HepG2 (cell line): ENCODE data around the gene STK10. TPM values are rescaled to one million over a fixed set of nuclear protein-coding genes. Genes with fewer than 3 reads are reported as not detected.

Experiments used
- ATAC-seq: fragments of 200-7000 bp; cut with Tn5 transposase; 3 replicates; pipeline ENCODE4 v1.9.1; 2020; ENCODE audit warnings: mild to moderate bottlenecking, moderate library complexity
- BruUV-seq: library from RNA; stranded (reverse); fragments of 400-500 nt; replicated peaks from 2 replicates; lab custom pipeline; 2021; lab: Mats Ljungman, UMichigan
- CTCF ChIA-PET: fragments of 300-600 bp; formaldehyde crosslinking; extraction: SDS; loops from one replicate; lab custom pipeline; 2021; ENCODE audit warnings: low total read pairs, inconsistent platforms, low intra/inter-chr PET ratio; lab: Yijun Ruan, JAX
- POLR2A ChIA-PET: fragments of 350-600 bp; sonication (Branson Sonifier 250); formaldehyde crosslinking; loops from one replicate; lab custom pipeline; 2020; ENCODE audit warnings: antibody characterized with exemption, inconsistent platforms; lab: Yijun Ruan, JAX
- DNase-seq: peaks from one replicate; pipeline ENCODE4 v3.0.0-alpha.2; 2015; ENCODE audit warnings: low spot score
- FAIRE-seq: peaks from 3 replicates; lab custom pipeline; 2011; peaks lifted over from hg19 to GRCh38; lab: Jason Lieb, UNC
- H2AFZ ChIP-seq: one replicate; pipeline ENCODE4 v1.6.1; 2011; ENCODE audit warnings: low read length, inconsistent platforms
- H3K27ac ChIP-seq: fragments of 300-600 bp; 3 replicates; pipeline ENCODE4 v1.8.0; 2011; ENCODE audit warnings: mixed run types, mild to moderate bottlenecking, mixed read lengths, low read length, inconsistent platforms; ENCODE audit not compliant: insufficient read depth; ENCODE audit errors: extremely low read length
- H3K27me3 ChIP-seq, 2 experiments: fragments of 200-600 bp in 1 of 2; 2 replicates in 1 of 2; 3 replicates in 1 of 2; pipeline versions ENCODE4 v1.6.0 to v1.8.0; 2011; ENCODE audit warnings: low read length in 2 of 2, mild to moderate bottlenecking in 2 of 2, moderate library complexity in 2 of 2, inconsistent platforms in 1 of 2; ENCODE audit not compliant: insufficient read depth in 2 of 2, control insufficient read depth in 1 of 2
- H3K36me3 ChIP-seq, 2 experiments: fragments of 200-600 bp in 1 of 2; replicated peaks in 1 of 2; 2 replicates in 1 of 2; 3 replicates in 1 of 2; pipeline versions ENCODE4 v1.5.1 to v1.8.0; 2011; ENCODE audit warnings: low read length in 2 of 2, inconsistent platforms in 1 of 2; ENCODE audit not compliant: insufficient read depth in 2 of 2, control insufficient read depth in 1 of 2
- H3K4me1 ChIP-seq: 2 replicates; pipeline ENCODE4 v1.5.1; 2012; ENCODE audit warnings: low read length, inconsistent platforms; ENCODE audit not compliant: insufficient read depth
- H3K4me2 ChIP-seq: 2 replicates; pipeline ENCODE4 v1.6.0; 2011; ENCODE audit warnings: low read depth, low read length, inconsistent platforms
- H3K4me3 ChIP-seq, 3 experiments: fragments of 200-600 bp in 1 of 3; sonication (generic), shearing (Covaris generic) in 1 of 3; replicated peaks in 1 of 3; 2 replicates each; pipeline ENCODE4 v1.5.1; 2011 to 2016; ENCODE audit warnings: low read length in 3 of 3, inconsistent platforms in 2 of 3, low read depth in 2 of 3, mild to moderate bottlenecking in 2 of 3, control low read depth in 1 of 3, mixed read lengths in 1 of 3; ENCODE audit not compliant: insufficient read depth in 1 of 3
- H3K79me2 ChIP-seq: one replicate; pipeline ENCODE4 v1.6.1; 2011; ENCODE audit warnings: low read length, inconsistent platforms; ENCODE audit not compliant: insufficient read depth
- H3K9ac ChIP-seq: 2 replicates; pipeline ENCODE4 v1.6.0; 2011; ENCODE audit warnings: mild to moderate bottlenecking, low read depth, low read length, inconsistent platforms; ENCODE audit not compliant: insufficient read depth
- H3K9me3 ChIP-seq: 2 replicates; pipeline ENCODE4 v1.5.1; 2012; ENCODE audit warnings: mild to moderate bottlenecking, low read length
- H4K20me1 ChIP-seq: 2 replicates; pipeline ENCODE4 v1.6.0; 2011; ENCODE audit warnings: inconsistent platforms, mild to moderate bottlenecking, low read length, moderate library complexity; ENCODE audit not compliant: insufficient read depth
- ATF5 ChIP-seq: sonication (generic); formaldehyde crosslinking; IDR thresholded peaks from 2 replicates; pipeline ENCODE4 v1.4.0; 2020; ENCODE audit warnings: mild to moderate bottlenecking, low read depth, missing genetic modification reagents
- HDAC6 ChIP-seq: fragments of 200-600 bp; sonication (generic); IDR thresholded peaks from 2 replicates; pipeline ENCODE4 v1.7.0; 2017; ENCODE audit warnings: mild to moderate bottlenecking, antibody characterized with exemption, low read length, low read depth
- MAFG ChIP-seq: sonication (generic); formaldehyde crosslinking; IDR thresholded peaks from 2 replicates; pipeline ENCODE4 v1.5.1; 2020; ENCODE audit warnings: mild to moderate bottlenecking, missing genetic modification reagents
- ZBTB21 ChIP-seq: sonication (generic); formaldehyde crosslinking; IDR thresholded peaks from 2 replicates; pipeline ENCODE4 v1.4.0; 2020; ENCODE audit warnings: missing genetic modification reagents
- ZFP36L2 ChIP-seq: sonication (generic); formaldehyde crosslinking; IDR thresholded peaks from 2 replicates; pipeline ENCODE4 v1.4.0; 2020; ENCODE audit warnings: missing genetic modification reagents
- ZNF773 ChIP-seq: sonication (generic); formaldehyde crosslinking; IDR thresholded peaks from 2 replicates; pipeline ENCODE4 v1.4.0; 2020; ENCODE audit warnings: missing genetic modification reagents, borderline replicate concordance
- ZSCAN29 ChIP-seq: sonication (generic); formaldehyde crosslinking; conservative IDR thresholded peaks from 2 replicates; pipeline ENCODE4 v1.4.0; 2020; ENCODE audit warnings: mild to moderate bottlenecking, missing genetic modification reagents
- WGBS: methylation state at CpG from one replicate; pipeline ENCODE4 v1.1.6; 2017; ENCODE audit warnings: low lambda C conversion rate; 5-methylcytosine and 5-hydroxymethylcytosine counted together
- in situ Hi-C: cut with HindIII; loops from 2 replicates; pipeline ENCODE4 v1.10.0; 2017; ENCODE audit warnings: low pct_unique_long_range_greater_than_20kb; ENCODE audit not compliant: extremely low pct_ligation_motif_present
- intact Hi-C: fragments of 100-400 bp; cut with micrococcal nuclease; formaldehyde crosslinking; loops from one replicate; pipeline ENCODE4 v1.10.0; 2022; ENCODE audit not compliant: unreplicated experiment
- polyA plus RNA-seq, 8 experiments: library from polyadenylated mRNA; depleted of rRNA in 3 of 8; stranded (reverse) in 7 of 8; unstranded in 1 of 8; fragments of >200 nt; fragmentation: Illumina TruSeq in 4 of 8; extraction: Trizol in 4 of 8; gene quantifications; 2 replicates each; pipeline versions ENCODE4 v1.2.1 to v1.2.3, GENCODE V29; 2011 to 2016; ENCODE audit warnings: low read depth in 4 of 8, missing spikeins in 1 of 8, mixed read lengths in 1 of 8; ENCODE audit not compliant: insufficient read depth in 1 of 8
- total RNA-seq, 5 experiments: library from RNA; depleted of rRNA; stranded (reverse); fragments of >200 nt; fragmentation: Illumina TruSeq; extraction: Trizol; gene quantifications; 2 replicates each; pipeline ENCODE4 v1.2.3, GENCODE V29; 2016; ENCODE audit warnings: low read depth in 1 of 5
- TF ChIP-seq, protein P1 (sequence below): sonication (generic); formaldehyde crosslinking; IDR thresholded peaks from 2 replicates; pipeline ENCODE4 v1.5.0; 2020; ENCODE audit warnings: missing genetic modification reagents, mild to moderate bottlenecking, borderline replicate concordance

Gene STK10
- total and polyA plus RNA-seq, 2 of the 13 experiments (the other 11 are each of a cell fraction or from before 2014, with no cell fraction given), result 7.0 to 7.2 TPM

GRCh38 chr5:172102913-172103626, 85.0 kb downstream of the STK10 start (continued):
- no peak for TF ChIP-seq ZFP36L2 (CRISPR knock-in tag)
- no peak for TF ChIP-seq MAFG (CRISPR knock-in tag)
- no peak for TF ChIP-seq ZNF773
- TF ChIP-seq, protein P1, sequence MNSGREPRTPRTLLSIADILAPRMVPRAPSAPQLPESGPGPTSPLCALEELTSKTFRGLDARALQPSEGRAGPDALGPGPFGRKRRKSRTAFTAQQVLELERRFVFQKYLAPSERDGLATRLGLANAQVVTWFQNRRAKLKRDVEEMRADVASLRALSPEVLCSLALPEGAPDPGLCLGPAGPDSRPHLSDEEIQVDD (CRISPR knock-in tag), result no peak
- no peak for TF ChIP-seq ZSCAN29 (CRISPR knock-in tag)
- TF ChIP-seq ATF5 (CRISPR knock-in tag), result no peak
- no peak for TF ChIP-seq ZBTB21

DNA sequence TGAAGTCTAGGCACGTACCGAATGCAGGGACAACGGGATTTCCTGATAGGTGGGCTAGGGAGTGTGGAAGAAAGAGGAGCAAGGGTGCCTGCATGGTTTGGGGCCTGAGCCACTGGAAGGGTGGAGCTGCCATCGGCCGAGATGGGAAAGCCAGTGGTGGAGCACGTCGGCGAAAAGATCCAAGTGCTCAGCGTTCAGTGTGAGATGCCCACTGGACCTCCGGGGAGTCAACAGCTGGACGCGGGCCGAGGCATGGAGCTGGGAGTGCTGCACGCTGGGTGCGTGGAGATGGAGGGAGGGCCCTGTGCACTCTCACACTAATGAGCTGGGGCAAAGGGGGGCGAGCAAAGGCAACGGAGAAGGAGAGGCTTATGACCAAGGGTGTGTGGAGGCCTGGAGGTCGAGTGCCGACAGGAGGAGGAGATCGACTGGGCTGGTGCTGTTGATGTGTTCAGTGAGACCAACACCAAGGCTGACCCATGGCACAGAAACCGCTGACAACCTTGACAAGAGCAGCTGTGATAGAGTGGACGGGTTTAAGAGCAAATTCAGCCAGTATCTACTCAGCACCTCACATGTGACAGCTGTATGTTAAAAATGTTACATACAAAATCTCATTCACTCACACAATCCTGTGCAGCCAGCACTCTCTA, 85.7 kb downstream of the STK10 start:
- H3K4me3 ChIP-seq, result no peak overlapping the region
- in situ Hi-C loops (loop anchor here (10.0 kb wide), 1 partner anchor 182 kb away; the partner anchor contains the start of gene UBTD2), intact Hi-C loops (no loop called here)
- H3K4me2 ChIP-seq, result no peak overlapping the region
- no peak for DNase-seq
- no peak for ATAC-seq
- H3K9ac ChIP-seq, result no peak overlapping the region
- no peak overlapping the region for H2AFZ ChIP-seq
- TF ChIP-seq HDAC6, result no peak
- H3K27ac ChIP-seq, result no peak overlapping the region
- ChIA-PET POLR2A (no interaction called here), CTCF (no interaction called here)
- no peak for FAIRE-seq
- no TSS peak for BruUV-seq
- H3K9me3 ChIP-seq, result no peaks in the 10 kb centered on the region
- 98% methylated on average over 22 of the region's 22 CpGs for WGBS
- H3K79me2 ChIP-seq, result no peaks in the 10 kb centered on the region
- peaks cover 2 to 6% of the 10 kb centered on the region in 2 experiments; a peak in 2 of 5 replicates for H3K36me3 ChIP-seq
- H3K27me3 ChIP-seq, result no peaks in the 10 kb centered on the region
- peaks cover 42% of the 10 kb centered on the region for H3K4me1 ChIP-seq
- no peaks in the 10 kb centered on the region for H4K20me1 ChIP-seq
